HepG2 (cell line): ENCODE measurements around the gene RGS19. TPM values are rescaled to one million over a fixed set of nuclear protein-coding genes. Genes with fewer than 3 reads are reported as not detected.

ENCODE experiments used
- ARID4A ChIP-seq: sonication (generic); formaldehyde crosslinking; IDR thresholded peaks from 2 replicates; pipeline ENCODE4 v1.5.0; 2020; ENCODE audit warnings: mild to moderate bottlenecking, missing genetic modification reagents, borderline replicate concordance
- CHD2 ChIP-seq: IDR thresholded peaks from 2 replicates; pipeline ENCODE4 v1.6.1; 2011; ENCODE audit warnings: low read depth, low read length, improper control_type of control experiment
- DZIP1 ChIP-seq: sonication (generic); formaldehyde crosslinking; IDR thresholded peaks from 2 replicates; pipeline ENCODE4 v1.5.0; 2020; ENCODE audit warnings: mild to moderate bottlenecking, missing genetic modification reagents
- KLF11 ChIP-seq: IDR thresholded peaks from 2 replicates; pipeline ENCODE4 v1.6.1; 2016; ENCODE audit warnings: missing compliant biosample characterization
- PHF8 ChIP-seq: sonication (generic); formaldehyde crosslinking; IDR thresholded peaks from 2 replicates; pipeline ENCODE4 v1.5.0; 2020; ENCODE audit warnings: missing genetic modification reagents
- PPARG ChIP-seq: conservative IDR thresholded peaks from 2 replicates; pipeline ENCODE4 v1.6.1; 2016; ENCODE audit warnings: missing biosample characterization, missing genetic modification reagents
- SNAPC4 ChIP-seq: sonication (generic); formaldehyde crosslinking; IDR thresholded peaks from 2 replicates; pipeline ENCODE4 v1.4.0; 2020; ENCODE audit warnings: mild to moderate bottlenecking, missing genetic modification reagents
- ZBTB20 ChIP-seq: sonication (generic); formaldehyde crosslinking; IDR thresholded peaks from 2 replicates; pipeline ENCODE4 v1.8.1; 2023; ENCODE audit warnings: missing genetic modification reagents, low read depth, mild to moderate bottlenecking, borderline replicate concordance
- ZBTB38 ChIP-seq: sonication (generic); formaldehyde crosslinking; IDR thresholded peaks from 2 replicates; pipeline ENCODE4 v1.5.1; 2020; ENCODE audit warnings: mild to moderate bottlenecking, missing genetic modification reagents
- ZKSCAN5 ChIP-seq: sonication (generic); formaldehyde crosslinking; IDR thresholded peaks from 2 replicates; pipeline ENCODE4 v1.5.1; 2020; ENCODE audit warnings: mild to moderate bottlenecking, missing genetic modification reagents
- ZMYM3 ChIP-seq: sonication (generic); formaldehyde crosslinking; IDR thresholded peaks from 2 replicates; pipeline ENCODE4 v1.5.1; 2020; ENCODE audit warnings: mild to moderate bottlenecking, missing genetic modification reagents
- ZNF24 ChIP-seq: fragments of 450-650 bp; IDR thresholded peaks from 2 replicates; pipeline ENCODE4 v1.6.1; 2017; ENCODE audit warnings: antibody characterized with exemption, mild to moderate bottlenecking
- ZNF430 ChIP-seq: sonication (generic); formaldehyde crosslinking; IDR thresholded peaks from 2 replicates; pipeline ENCODE4 v1.9.0; 2021; ENCODE audit warnings: mild to moderate bottlenecking, missing genetic modification reagents
- ZNF567 ChIP-seq: sonication (generic); formaldehyde crosslinking; IDR thresholded peaks from 2 replicates; pipeline ENCODE4 v1.8.1; 2023; ENCODE audit warnings: mild to moderate bottlenecking, missing genetic modification reagents, borderline replicate concordance
- ZNF589 ChIP-seq: sonication (generic); formaldehyde crosslinking; conservative IDR thresholded peaks from 2 replicates; pipeline ENCODE4 v1.8.0; 2022; ENCODE audit warnings: mild to moderate bottlenecking, moderate library complexity, missing genetic modification reagents
- ZNF672 ChIP-seq: sonication (generic); formaldehyde crosslinking; IDR thresholded peaks from 2 replicates; pipeline ENCODE4 v1.8.1; 2022; ENCODE audit warnings: missing genetic modification reagents
- ZNF761 ChIP-seq: sonication (generic); formaldehyde crosslinking; conservative IDR thresholded peaks from 2 replicates; pipeline ENCODE4 v1.4.0; 2020; ENCODE audit warnings: mild to moderate bottlenecking, missing genetic modification reagents
- ZNF777 ChIP-seq: sonication (generic); formaldehyde crosslinking; IDR thresholded peaks from 2 replicates; pipeline ENCODE4 v1.4.0; 2020; ENCODE audit warnings: missing genetic modification reagents
- polyA plus RNA-seq, 8 experiments: library from polyadenylated mRNA; depleted of rRNA in 3 of 8; stranded (reverse) in 7 of 8; unstranded in 1 of 8; fragments of >200 nt; fragmentation: Illumina TruSeq in 4 of 8; extraction: Trizol in 4 of 8; gene quantifications; 2 replicates each; pipeline versions ENCODE4 v1.2.1 to v1.2.3, GENCODE V29; 2011 to 2016; ENCODE audit warnings: low read depth in 4 of 8, missing spikeins in 1 of 8, mixed read lengths in 1 of 8; ENCODE audit not compliant: insufficient read depth in 1 of 8
- total RNA-seq, 5 experiments: library from RNA; depleted of rRNA; stranded (reverse); fragments of >200 nt; fragmentation: Illumina TruSeq; extraction: Trizol; gene quantifications; 2 replicates each; pipeline ENCODE4 v1.2.3, GENCODE V29; 2016; ENCODE audit warnings: low read depth in 1 of 5

The RGS19 gene
- total and polyA plus RNA-seq, 2 of the 13 experiments (the other 11 are each of a cell fraction or from before 2014, with no cell fraction given), result 10.7 to 11.9 TPM

DNA sequence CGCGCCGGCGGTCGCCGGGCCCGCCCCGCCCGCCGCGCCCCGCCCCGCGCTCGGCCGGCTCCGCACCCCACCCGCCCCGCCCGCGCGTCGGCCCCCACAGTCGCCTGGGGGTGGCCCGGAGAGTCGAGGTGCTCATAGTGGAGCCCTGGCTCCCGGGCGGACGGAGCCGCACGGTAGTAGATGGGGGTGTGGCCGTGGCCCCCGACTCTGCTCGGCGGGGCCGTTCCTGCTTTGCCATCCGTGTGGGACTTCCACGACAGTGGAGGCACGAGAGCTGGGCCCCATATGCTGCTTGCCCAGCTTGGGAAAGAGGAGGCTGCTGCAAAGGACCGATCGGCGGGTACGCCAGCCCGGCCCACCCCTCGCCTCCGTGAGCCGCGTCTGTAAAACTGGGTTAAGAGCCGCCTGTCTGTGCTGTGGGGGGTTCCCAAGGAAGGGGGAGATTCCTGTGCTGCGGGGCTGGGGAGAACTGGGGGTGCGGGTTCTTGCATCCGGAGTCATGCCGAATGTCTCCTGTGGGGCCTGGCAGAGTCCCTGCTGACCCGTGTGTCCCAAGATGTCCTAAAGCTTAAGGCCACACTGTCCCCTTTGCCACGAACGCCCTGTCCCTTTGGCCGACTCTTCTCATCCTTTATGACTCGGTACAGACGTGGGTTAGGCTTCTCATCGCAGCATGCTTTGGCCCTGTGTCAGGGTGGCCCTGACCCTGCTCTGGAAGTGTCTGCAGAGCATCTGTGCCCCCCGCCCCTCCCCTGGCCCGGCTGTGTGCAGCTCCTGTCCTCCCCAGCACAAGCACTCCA is 895 bp upstream of the RGS19 start, which contains the start of gene OPRL1 (continued):
- no peak for TF ChIP-seq ARID4A (CRISPR knock-in tag)
- no peak for TF ChIP-seq PPARG (CRISPR knock-in tag)
- peak; percentile 15; the same call in 1 of the 2 replicates for TF ChIP-seq ZNF777 (CRISPR knock-in tag)
- peak; percentile 78; the same call in 1 of the 2 replicates for TF ChIP-seq DZIP1 (CRISPR knock-in tag)
- no peak for TF ChIP-seq ZNF672 (CRISPR knock-in tag)
- no peak for TF ChIP-seq CHD2
- TF ChIP-seq ZBTB38 (CRISPR knock-in tag), result peak; percentile 22; the same call in 1 of the 2 replicates
- TF ChIP-seq ZBTB20 (CRISPR knock-in tag), result no peak
- peak; percentile 22; the same call in 1 of the 2 replicates for TF ChIP-seq SNAPC4 (CRISPR knock-in tag)
- no peak for TF ChIP-seq ZKSCAN5 (CRISPR knock-in tag)
- no peak for TF ChIP-seq KLF11 (CRISPR knock-in tag)
- TF ChIP-seq ZNF589 (CRISPR knock-in tag), result no peak
- TF ChIP-seq ZNF567 (CRISPR knock-in tag), result 0 out of 2 replicates have a peak, but pooled peaks have one; percentile 63
- no peak; the same call in 1 of the 2 replicates for TF ChIP-seq ZNF430 (CRISPR knock-in tag)
- peak; percentile 50; the same call in 1 of the 2 replicates for TF ChIP-seq ZNF761 (CRISPR knock-in tag)
- TF ChIP-seq PHF8, result peak; percentile 36; the same call in 1 of the 2 replicates
- TF ChIP-seq ZNF24, result no peak
- peak; percentile 61; the same call in 1 of the 2 replicates for TF ChIP-seq ZMYM3 (CRISPR knock-in tag)
